ENCODE measurements around the gene FEN1.

FEN1 gene

GRCh38 chr11:61768376-61769076 lies 24.2 kb upstream of the FEN1 start:
- ChIA-PET POLR2A (no interaction called here), CTCF (no interaction called here)
- TF ChIP-seq ZNF384 (IDR thresholded peaks at IDR 0.05) = no peak
- TF ChIP-seq FOXA1 (IDR thresholded peaks at IDR 0.05) = no peak
- DNase-seq (ENCODE audit: extremely low spot score) = no peak

GRCh38 chr11:61769169-61769920 lies 23.4 kb upstream of the FEN1 start:
- ChIA-PET POLR2A (no interaction called here), CTCF (no interaction called here)
- DNase-seq (ENCODE audit: extremely low spot score) = no peak
- TF ChIP-seq TARDBP (IDR thresholded peaks at IDR 0.05) (no peak), BHLHE40 (IDR thresholded peaks at IDR 0.05; ENCODE audit: borderline replicate concordance) (no peak), CTBP1 (IDR thresholded peaks at IDR 0.05; ENCODE audit: borderline replicate concordance) (no peak), FOXM1 (IDR thresholded peaks at IDR 0.05; ENCODE audit: borderline replicate concordance) (no peak), SP1 (IDR thresholded peaks at IDR 0.05) (no peak), NFRKB (IDR thresholded peaks at IDR 0.05) (no peak), ZNF384 (IDR thresholded peaks at IDR 0.05) (no peak), LEF1 (IDR thresholded peaks at IDR 0.05; ENCODE audit: borderline replicate concordance) (no peak), ELF4 (IDR thresholded peaks at IDR 0.05) (no peak), HDGF (IDR thresholded peaks at IDR 0.05; ENCODE audit: borderline replicate concordance) (no peak), ARNT (IDR thresholded peaks at IDR 0.05) (no peak), FOXK2 (IDR thresholded peaks at IDR 0.05) (no peak)

GRCh38 chr11:61769946-61770683 lies 22.6 kb upstream of the FEN1 start:
- POLR2A ChIA-PET = no interaction called here
- CTCF ChIA-PET = no interaction called here
- DNase-seq (ENCODE audit: extremely low spot score) = no peak
- TF ChIP-seq BHLHE40 (IDR thresholded peaks at IDR 0.05; ENCODE audit: borderline replicate concordance) = no peak
- TF ChIP-seq ELF4 (IDR thresholded peaks at IDR 0.05) = no peak
- no peak for TF ChIP-seq FOXK2 (IDR thresholded peaks at IDR 0.05)
- no peak for TF ChIP-seq PKNOX1 (IDR thresholded peaks at IDR 0.05)
- TF ChIP-seq NFRKB (IDR thresholded peaks at IDR 0.05) = no peak
- TF ChIP-seq HDGF (IDR thresholded peaks at IDR 0.05; ENCODE audit: borderline replicate concordance) = no peak
- no peak for TF ChIP-seq LEF1 (IDR thresholded peaks at IDR 0.05; ENCODE audit: borderline replicate concordance)
- no peak for TF ChIP-seq ZNF384 (IDR thresholded peaks at IDR 0.05)
- TF ChIP-seq CTBP1 (IDR thresholded peaks at IDR 0.05; ENCODE audit: borderline replicate concordance) = no peak
- no peak for TF ChIP-seq FOXM1 (IDR thresholded peaks at IDR 0.05; ENCODE audit: borderline replicate concordance)
- no peak for TF ChIP-seq L3MBTL2 (conservative IDR thresholded peaks at IDR 0.05)
- no peak for TF ChIP-seq FOXA1 (IDR thresholded peaks at IDR 0.05)
- no peak for TF ChIP-seq TARDBP (IDR thresholded peaks at IDR 0.05)
- TF ChIP-seq SUZ12 (IDR thresholded peaks at IDR 0.05) = no peak
- no peak for TF ChIP-seq ARNT (IDR thresholded peaks at IDR 0.05)
- TF ChIP-seq SP1 (IDR thresholded peaks at IDR 0.05) = no peak

- ChIA-PET CTCF (no interaction called here), POLR2A (no interaction called here)
- DNase-seq (ENCODE audit: extremely low spot score) = no peak
- TF ChIP-seq TARDBP (IDR thresholded peaks at IDR 0.05) (no peak), HDGF (IDR thresholded peaks at IDR 0.05; ENCODE audit: borderline replicate concordance) (no peak), NFRKB (IDR thresholded peaks at IDR 0.05) (no peak), ARNT (IDR thresholded peaks at IDR 0.05) (no peak)
Observed at GRCh38 chr11:61771195-61771894, 21.4 kb upstream of the FEN1 start.

GRCh38 chr11:61771985-61772455 lies 20.7 kb upstream of the FEN1 start:
- CTCF ChIA-PET = no interaction called here
- no peak for TF ChIP-seq HDGF (IDR thresholded peaks at IDR 0.05; ENCODE audit: borderline replicate concordance)
- TF ChIP-seq FOXK2 (IDR thresholded peaks at IDR 0.05) = no peak
- no peak for TF ChIP-seq SUZ12 (IDR thresholded peaks at IDR 0.05)
- TF ChIP-seq SP1 (IDR thresholded peaks at IDR 0.05) = no peak
- TF ChIP-seq LEF1 (IDR thresholded peaks at IDR 0.05; ENCODE audit: borderline replicate concordance) = no peak
- POLR2A ChIA-PET = no interaction called here
- DNase-seq (ENCODE audit: extremely low spot score) = no peak

- no peak for DNase-seq (ENCODE audit: extremely low spot score)
- ChIA-PET CTCF (no interaction called here), POLR2A (no interaction called here)
- TF ChIP-seq ZNF384 (IDR thresholded peaks at IDR 0.05) (no peak), NFRKB (IDR thresholded peaks at IDR 0.05) (no peak), TARDBP (IDR thresholded peaks at IDR 0.05) (no peak), ARNT (IDR thresholded peaks at IDR 0.05) (no peak), FOXA1 (IDR thresholded peaks at IDR 0.05) (no peak), CTBP1 (IDR thresholded peaks at IDR 0.05; ENCODE audit: borderline replicate concordance) (no peak)
Observed at GRCh38 chr11:61773356-61773755, 19.4 kb upstream of the FEN1 start.

GRCh38 chr11:61773809-61774208 lies 18.9 kb upstream of the FEN1 start:
- ChIA-PET POLR2A (interaction anchor here (1.0 kb wide), 1 partner anchor 19 kb away, joined by 3 read pairs; the partner anchor contains the start of genes FEN1 and TMEM258), CTCF (no interaction called here)
- no peak for TF ChIP-seq NFRKB (IDR thresholded peaks at IDR 0.05)
- TF ChIP-seq ZNF384 (IDR thresholded peaks at IDR 0.05) = no peak
- no peak for TF ChIP-seq FOXK2 (IDR thresholded peaks at IDR 0.05)
- TF ChIP-seq PKNOX1 (IDR thresholded peaks at IDR 0.05) = no peak
- no peak for TF ChIP-seq L3MBTL2 (conservative IDR thresholded peaks at IDR 0.05)
- no peak for TF ChIP-seq HDGF (IDR thresholded peaks at IDR 0.05; ENCODE audit: borderline replicate concordance)
- no peak for TF ChIP-seq CTBP1 (IDR thresholded peaks at IDR 0.05; ENCODE audit: borderline replicate concordance)
- no peak for TF ChIP-seq ELF4 (IDR thresholded peaks at IDR 0.05)
- TF ChIP-seq FOXM1 (IDR thresholded peaks at IDR 0.05; ENCODE audit: borderline replicate concordance) = no peak
- TF ChIP-seq FOXA1 (IDR thresholded peaks at IDR 0.05) = no peak
- no peak for TF ChIP-seq BHLHE40 (IDR thresholded peaks at IDR 0.05; ENCODE audit: borderline replicate concordance)
- TF ChIP-seq LEF1 (IDR thresholded peaks at IDR 0.05; ENCODE audit: borderline replicate concordance) = no peak
- TF ChIP-seq SUZ12 (IDR thresholded peaks at IDR 0.05) = no peak
- TF ChIP-seq SP1 (IDR thresholded peaks at IDR 0.05) = no peak
- no peak for TF ChIP-seq ARNT (IDR thresholded peaks at IDR 0.05)
- TF ChIP-seq TARDBP (IDR thresholded peaks at IDR 0.05) = no peak
- DNase-seq (ENCODE audit: extremely low spot score) = no peak
